Measurements from ENCODE around the gene C4orf36.

Gene C4orf36

GRCh38 chr4:86833615-86834014 lies 58.6 kb downstream of the C4orf36 start:
- peaks cover 4% of the 10 kb centered on the region for H3K4me1 ChIP-seq (ENCODE audit: control insufficient read depth, insufficient read depth, low read depth, low read length)

GRCh38 chr4:86831262-86832130 lies 60.7 kb downstream of the C4orf36 start:
- H2AFZ ChIP-seq (ENCODE audit: low read depth, low read length), result no peak overlapping the region
- H3K27ac ChIP-seq (ENCODE audit: low read length, poor library complexity, severe bottlenecking), result peak overlapping the region; percentile 11
- peak overlapping the region in 1 of 2 experiments; percentile 70 for H2BK12ac ChIP-seq (ENCODE audit: low read length in 2 of 2)
- peak; percentile 95 for DNase-seq
- no peaks in the 10 kb centered on the region for H3K79me1 ChIP-seq (replicated peaks; ENCODE audit: low read length, poor library complexity, severe bottlenecking)
- no peaks in the 10 kb centered on the region for H3K9me3 ChIP-seq (ENCODE audit: control insufficient read depth, low read length)
- no peaks in the 10 kb centered on the region for H3K27me3 ChIP-seq (ENCODE audit: control insufficient read depth in 1 of 2, insufficient read depth in 1 of 2, low read length in 2 of 2)
- H3K4me2 ChIP-seq (ENCODE audit: low read length, poor library complexity, severe bottlenecking), result no peak overlapping the region
- H3K14ac ChIP-seq (ENCODE audit: low read length in 2 of 2), result no peak overlapping the region
- H3K18ac ChIP-seq (ENCODE audit: low read depth in 1 of 2, low read length in 2 of 2), result peak overlapping the region; percentile 46 to 63
- H4K8ac ChIP-seq (ENCODE audit: low read length), result peak overlapping the region; percentile 8
- no peak overlapping the region for H2BK5ac ChIP-seq (ENCODE audit: low read depth, low read length, poor library complexity, severe bottlenecking)
- no peak overlapping the region for H3K23ac ChIP-seq (ENCODE audit: low read length in 2 of 2)
- no peak overlapping the region for H2AK5ac ChIP-seq (ENCODE audit: low read length, severe bottlenecking)
- no peaks in the 10 kb centered on the region for H3K36me3 ChIP-seq (ENCODE audit: control insufficient read depth in 1 of 2, insufficient read depth in 2 of 2, low read depth in 1 of 2, low read length in 2 of 2)
- H2BK15ac ChIP-seq (ENCODE audit: low read depth, poor library complexity, severe bottlenecking), result no peak overlapping the region
- H2BK120ac ChIP-seq (ENCODE audit: low read depth, low read length), result no peak overlapping the region
- H3K9ac ChIP-seq (ENCODE audit: low read length), result peak overlapping the region; percentile 39
- peak overlapping the region in 1 of 2 experiments; percentile 6 for H3K4ac ChIP-seq (ENCODE audit: low read depth in 1 of 2, low read length in 2 of 2)
- H3K4me3 ChIP-seq (ENCODE audit: insufficient read depth in 1 of 2, low read depth in 1 of 2, low read length in 2 of 2), result peak overlapping the region in 1 of 2 experiments; percentile 14
- WGBS, result 52% methylated on average over 4 of the region's 5 CpGs
- H4K91ac ChIP-seq (ENCODE audit: low read length), result no peak overlapping the region
- peaks cover 4% of the 10 kb centered on the region for H3K4me1 ChIP-seq (ENCODE audit: control insufficient read depth, insufficient read depth, low read depth, low read length)

More at GRCh38 chr4:86833615-86834014, 58.6 kb downstream of the C4orf36 start:
- WGBS, result 100% methylated on average over 1 of the region's 1 CpG
- H3K36me3 ChIP-seq (ENCODE audit: control insufficient read depth in 1 of 2, insufficient read depth in 2 of 2, low read depth in 1 of 2, low read length in 2 of 2), result no peaks in the 10 kb centered on the region
- H3K4me2 ChIP-seq (ENCODE audit: low read length, poor library complexity, severe bottlenecking), result no peak overlapping the region
- no peak overlapping the region for H4K8ac ChIP-seq (ENCODE audit: low read length)
- H4K91ac ChIP-seq (ENCODE audit: low read length), result no peak overlapping the region
- H3K9me3 ChIP-seq (ENCODE audit: control insufficient read depth, low read length), result no peaks in the 10 kb centered on the region
- no peak overlapping the region for H2AK5ac ChIP-seq (ENCODE audit: low read length, severe bottlenecking)
- H2BK120ac ChIP-seq (ENCODE audit: low read depth, low read length), result no peak overlapping the region
- H3K18ac ChIP-seq (ENCODE audit: low read depth in 1 of 2, low read length in 2 of 2), result no peak overlapping the region
- H2BK5ac ChIP-seq (ENCODE audit: low read depth, low read length, poor library complexity, severe bottlenecking), result no peak overlapping the region
- H3K4ac ChIP-seq (ENCODE audit: low read depth in 1 of 2, low read length in 2 of 2), result no peak overlapping the region
- no peak overlapping the region for H2BK15ac ChIP-seq (ENCODE audit: low read depth, poor library complexity, severe bottlenecking)
- no peaks in the 10 kb centered on the region for H3K79me1 ChIP-seq (replicated peaks; ENCODE audit: low read length, poor library complexity, severe bottlenecking)
- H2BK12ac ChIP-seq (ENCODE audit: low read length in 2 of 2), result no peak overlapping the region
- H3K14ac ChIP-seq (ENCODE audit: low read length in 2 of 2), result no peak overlapping the region
- no peak overlapping the region for H2AFZ ChIP-seq (ENCODE audit: low read depth, low read length)
- no peak for DNase-seq
- H3K27me3 ChIP-seq (ENCODE audit: control insufficient read depth in 1 of 2, insufficient read depth in 1 of 2, low read length in 2 of 2), result no peaks in the 10 kb centered on the region
- H3K27ac ChIP-seq (ENCODE audit: low read length, poor library complexity, severe bottlenecking), result no peak overlapping the region
- H3K4me3 ChIP-seq (ENCODE audit: insufficient read depth in 1 of 2, low read depth in 1 of 2, low read length in 2 of 2), result no peak overlapping the region
- H3K23ac ChIP-seq (ENCODE audit: low read length in 2 of 2), result no peak overlapping the region
- H3K9ac ChIP-seq (ENCODE audit: low read length), result no peak overlapping the region

Measured in mesenchymal stem cell (in vitro differentiated cells and primary cell).